Measurements from ENCODE around the gene CAST. TPM values are rescaled to one million over a fixed set of nuclear protein-coding genes. Genes with fewer than 3 reads are reported as not detected.
"Not testable (repeated sequence)": the region's sequence is repeated elsewhere in the genome, so short reads cannot be mapped to it uniquely, and the experiment has no call there.

CAST gene, protein sequence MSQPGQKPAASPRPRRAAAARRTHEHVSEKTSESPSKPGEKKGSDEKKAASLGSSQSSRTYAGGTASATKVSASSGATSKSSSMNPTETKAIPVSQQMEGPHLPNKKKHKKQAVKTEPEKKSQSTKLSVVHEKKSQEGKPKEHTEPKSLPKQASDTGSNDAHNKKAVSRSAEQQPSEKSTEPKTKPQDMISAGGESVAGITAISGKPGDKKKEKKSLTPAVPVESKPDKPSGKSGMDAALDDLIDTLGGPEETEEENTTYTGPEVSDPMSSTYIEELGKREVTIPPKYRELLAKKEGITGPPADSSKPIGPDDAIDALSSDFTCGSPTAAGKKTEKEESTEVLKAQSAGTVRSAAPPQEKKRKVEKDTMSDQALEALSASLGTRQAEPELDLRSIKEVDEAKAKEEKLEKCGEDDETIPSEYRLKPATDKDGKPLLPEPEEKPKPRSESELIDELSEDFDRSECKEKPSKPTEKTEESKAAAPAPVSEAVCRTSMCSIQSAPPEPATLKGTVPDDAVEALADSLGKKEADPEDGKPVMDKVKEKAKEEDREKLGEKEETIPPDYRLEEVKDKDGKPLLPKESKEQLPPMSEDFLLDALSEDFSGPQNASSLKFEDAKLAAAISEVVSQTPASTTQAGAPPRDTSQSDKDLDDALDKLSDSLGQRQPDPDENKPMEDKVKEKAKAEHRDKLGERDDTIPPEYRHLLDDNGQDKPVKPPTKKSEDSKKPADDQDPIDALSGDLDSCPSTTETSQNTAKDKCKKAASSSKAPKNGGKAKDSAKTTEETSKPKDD
- total RNA-seq = 100 to 1,000 TPM; 381 to 577 (median 400) TPM

DNA sequence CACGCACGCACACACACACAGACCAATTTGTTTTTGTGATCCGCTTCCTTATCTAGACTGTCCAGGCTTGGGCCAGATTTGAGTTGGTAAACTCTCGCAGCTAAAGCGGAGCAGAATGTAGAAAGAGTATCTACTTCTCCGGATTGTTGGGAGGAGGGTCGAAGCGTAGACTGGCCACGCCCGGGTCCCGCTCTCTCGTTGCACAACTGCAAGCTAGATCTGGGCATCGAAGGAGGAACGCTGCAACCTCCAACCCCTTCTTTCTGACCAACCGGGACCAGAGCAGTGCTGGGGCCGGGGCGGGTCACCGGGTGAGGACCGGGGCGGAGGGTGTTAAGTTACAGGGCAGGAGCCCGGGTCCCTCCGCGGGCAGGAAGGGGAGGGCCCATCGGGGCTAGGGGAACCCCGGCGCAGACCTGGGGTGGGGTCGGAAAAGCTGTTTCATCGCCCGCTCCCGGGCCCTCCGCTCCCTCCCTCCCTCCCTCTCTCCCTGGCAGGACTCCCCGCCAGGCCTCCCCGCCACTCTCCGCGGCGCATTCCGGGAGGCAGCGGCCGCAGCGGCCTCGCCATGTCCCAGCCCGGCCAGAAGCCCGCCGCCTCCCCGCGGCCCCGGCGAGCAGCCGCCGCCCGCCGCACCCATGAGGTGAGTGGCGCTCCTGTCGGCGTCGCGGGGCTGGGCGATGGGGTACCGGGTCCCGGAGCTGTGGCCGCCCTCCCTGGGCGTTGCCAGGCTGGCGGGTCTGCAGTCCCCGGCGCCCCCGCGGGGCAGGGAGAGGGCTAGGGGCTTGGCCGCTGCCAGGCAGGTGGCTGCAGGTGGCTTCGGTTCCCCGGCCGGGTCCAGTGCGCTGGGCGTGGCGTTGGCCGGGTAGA lies at the start of gene CAST:
Gene CAST (plus strand): TSS at position 522 of the 870 bp plus-strand sequence. CDS start 47 bp downstream, at position 569.
- peaks cover 53% of the 10 kb centered on the region for H3K4me1 ChIP-seq

DNA sequence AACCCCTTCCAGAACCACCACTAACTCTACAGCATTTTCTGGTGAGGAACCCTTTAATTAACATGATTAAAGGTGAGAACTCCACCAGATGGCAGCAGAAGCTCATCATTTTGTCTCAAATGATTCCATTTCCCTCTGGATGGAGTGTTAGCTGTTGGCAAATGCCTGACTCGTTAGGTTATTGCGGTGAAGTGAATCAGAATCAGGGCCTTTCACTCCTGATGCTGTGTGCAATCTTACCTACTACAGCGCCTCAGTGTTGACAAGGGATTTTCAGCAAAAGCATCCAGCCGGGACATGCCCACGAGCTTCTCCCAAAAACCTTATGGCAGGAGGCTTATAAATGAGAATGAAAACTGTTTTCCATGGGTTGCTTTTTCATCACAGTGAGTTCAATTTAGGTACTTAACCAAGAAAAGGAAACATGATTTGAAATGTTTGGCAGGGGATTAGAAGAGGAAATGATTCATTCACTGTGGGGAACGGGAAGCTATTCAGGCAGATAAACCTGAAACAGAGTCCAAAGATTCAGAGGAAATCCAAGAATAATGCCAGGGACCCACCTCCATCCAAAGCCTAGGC lies 48.0 kb upstream of the CAST start:
- H3K27me3 ChIP-seq = no peaks in the 10 kb centered on the region
- H3K27ac ChIP-seq = peak overlapping the region; percentile 42
- no peak for TF ChIP-seq EP300 (IDR thresholded peaks at IDR 0.05)
- TF ChIP-seq, protein P1, sequence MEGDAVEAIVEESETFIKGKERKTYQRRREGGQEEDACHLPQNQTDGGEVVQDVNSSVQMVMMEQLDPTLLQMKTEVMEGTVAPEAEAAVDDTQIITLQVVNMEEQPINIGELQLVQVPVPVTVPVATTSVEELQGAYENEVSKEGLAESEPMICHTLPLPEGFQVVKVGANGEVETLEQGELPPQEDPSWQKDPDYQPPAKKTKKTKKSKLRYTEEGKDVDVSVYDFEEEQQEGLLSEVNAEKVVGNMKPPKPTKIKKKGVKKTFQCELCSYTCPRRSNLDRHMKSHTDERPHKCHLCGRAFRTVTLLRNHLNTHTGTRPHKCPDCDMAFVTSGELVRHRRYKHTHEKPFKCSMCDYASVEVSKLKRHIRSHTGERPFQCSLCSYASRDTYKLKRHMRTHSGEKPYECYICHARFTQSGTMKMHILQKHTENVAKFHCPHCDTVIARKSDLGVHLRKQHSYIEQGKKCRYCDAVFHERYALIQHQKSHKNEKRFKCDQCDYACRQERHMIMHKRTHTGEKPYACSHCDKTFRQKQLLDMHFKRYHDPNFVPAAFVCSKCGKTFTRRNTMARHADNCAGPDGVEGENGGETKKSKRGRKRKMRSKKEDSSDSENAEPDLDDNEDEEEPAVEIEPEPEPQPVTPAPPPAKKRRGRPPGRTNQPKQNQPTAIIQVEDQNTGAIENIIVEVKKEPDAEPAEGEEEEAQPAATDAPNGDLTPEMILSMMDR (IDR thresholded peaks at IDR 0.05) = peak; percentile 19 to 47
- no peak overlapping the region for H3K4me3 ChIP-seq
- H3K36me3 ChIP-seq = no peaks in the 10 kb centered on the region
- no peaks in the 10 kb centered on the region for H3K9me3 ChIP-seq
- peaks cover 16% of the 10 kb centered on the region for H3K4me1 ChIP-seq
- 14% methylated on average over 6 of the region's 6 CpGs for WGBS
- no peak for DNase-seq (ENCODE audit: low spot score in 2 of 2)

More for the DNA sequence above, at the start of gene CAST:
- H3K36me3 ChIP-seq = no peaks in the 10 kb centered on the region
- H3K9me3 ChIP-seq = no peaks in the 10 kb centered on the region
- WGBS = under 1% methylated on average over 36 of the region's 75 CpGs
- H3K27ac ChIP-seq = peak within 1 kb of the TSS; percentile 99
- TF ChIP-seq, protein P1 (IDR thresholded peaks at IDR 0.05) = no peak
- no peak for TF ChIP-seq EP300 (IDR thresholded peaks at IDR 0.05)
- TF ChIP-seq POLR2AphosphoS5 (IDR thresholded peaks at IDR 0.05) = peak in 2 of 3 donors; percentile 86 to 87
- TF ChIP-seq POLR2A (IDR thresholded peaks at IDR 0.05) = peak in 1 of 2 donors; percentile 43
- no peaks in the 10 kb centered on the region for H3K27me3 ChIP-seq
- H3K4me3 ChIP-seq = peak within 1 kb of the TSS; percentile 96
- DNase-seq (ENCODE audit: low spot score in 2 of 2) = peak; percentile 98

DNA sequence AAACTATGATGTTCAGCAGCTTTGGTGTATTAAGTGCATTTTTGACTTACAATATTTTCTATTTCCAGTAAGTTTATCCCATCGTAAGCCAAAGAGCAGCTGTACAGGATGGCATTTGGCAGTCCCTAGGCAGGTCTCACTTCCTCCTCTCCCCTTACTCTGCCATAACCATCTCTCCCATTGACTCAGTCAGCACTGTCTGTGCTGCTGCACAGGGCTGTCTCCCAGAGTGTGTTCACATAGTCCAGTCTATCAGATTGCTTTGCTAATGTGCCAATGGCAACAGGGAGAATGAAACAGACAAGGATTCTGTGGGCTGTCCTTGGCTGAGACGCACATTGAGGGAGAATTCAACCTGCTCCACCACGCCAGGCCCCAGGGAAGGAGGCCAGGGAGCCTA lies 47.0 kb upstream of the CAST start:
- H3K4me3 ChIP-seq = no peak overlapping the region
- no peaks in the 10 kb centered on the region for H3K9me3 ChIP-seq
- peaks cover 16% of the 10 kb centered on the region for H3K4me1 ChIP-seq
- 75% methylated on average over 3 of the region's 3 CpGs for WGBS
- DNase-seq (ENCODE audit: low spot score in 2 of 2) = no peak
- H3K36me3 ChIP-seq = no peaks in the 10 kb centered on the region
- no peak overlapping the region for H3K27ac ChIP-seq
- H3K27me3 ChIP-seq = no peaks in the 10 kb centered on the region
- TF ChIP-seq, protein P1 (IDR thresholded peaks at IDR 0.05) = no peak
- TF ChIP-seq POLR2AphosphoS5 (IDR thresholded peaks at IDR 0.05) (no peak), EP300 (IDR thresholded peaks at IDR 0.05) (no peak), POLR2A (IDR thresholded peaks at IDR 0.05) (no peak)

DNA sequence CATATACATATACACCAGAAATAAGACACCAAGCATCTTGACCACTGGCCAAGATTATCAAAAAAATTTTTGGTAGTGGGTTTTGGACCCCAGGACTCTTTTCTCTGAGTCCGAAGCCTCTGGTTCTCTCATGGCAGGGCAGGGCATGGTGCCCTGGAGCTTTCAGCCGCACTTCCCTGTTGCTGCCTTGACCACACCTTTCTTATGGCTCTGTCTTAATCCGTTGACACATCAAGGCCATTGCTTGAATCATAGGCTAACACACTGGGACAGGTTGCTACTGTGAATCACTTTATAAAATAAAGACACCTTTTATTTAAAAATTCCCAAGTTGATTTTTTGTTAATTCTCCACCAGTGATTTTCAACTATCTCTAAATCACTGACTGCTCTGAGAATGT lies 45.4 kb upstream of the CAST start:
- peaks cover 16% of the 10 kb centered on the region for H3K4me1 ChIP-seq
- no peak overlapping the region for H3K4me3 ChIP-seq
- TF ChIP-seq, protein P1 (IDR thresholded peaks at IDR 0.05) = no peak
- TF ChIP-seq POLR2AphosphoS5 (IDR thresholded peaks at IDR 0.05) = no peak
- TF ChIP-seq POLR2A (IDR thresholded peaks at IDR 0.05) = no peak
- no peak for TF ChIP-seq EP300 (IDR thresholded peaks at IDR 0.05)
- H3K27me3 ChIP-seq = no peaks in the 10 kb centered on the region
- DNase-seq (ENCODE audit: low spot score in 2 of 2) = no peak
- H3K36me3 ChIP-seq = no peaks in the 10 kb centered on the region
- WGBS = 78% methylated on average over 3 of the region's 3 CpGs
- H3K9me3 ChIP-seq = no peaks in the 10 kb centered on the region
- H3K27ac ChIP-seq = no peak overlapping the region

DNA sequence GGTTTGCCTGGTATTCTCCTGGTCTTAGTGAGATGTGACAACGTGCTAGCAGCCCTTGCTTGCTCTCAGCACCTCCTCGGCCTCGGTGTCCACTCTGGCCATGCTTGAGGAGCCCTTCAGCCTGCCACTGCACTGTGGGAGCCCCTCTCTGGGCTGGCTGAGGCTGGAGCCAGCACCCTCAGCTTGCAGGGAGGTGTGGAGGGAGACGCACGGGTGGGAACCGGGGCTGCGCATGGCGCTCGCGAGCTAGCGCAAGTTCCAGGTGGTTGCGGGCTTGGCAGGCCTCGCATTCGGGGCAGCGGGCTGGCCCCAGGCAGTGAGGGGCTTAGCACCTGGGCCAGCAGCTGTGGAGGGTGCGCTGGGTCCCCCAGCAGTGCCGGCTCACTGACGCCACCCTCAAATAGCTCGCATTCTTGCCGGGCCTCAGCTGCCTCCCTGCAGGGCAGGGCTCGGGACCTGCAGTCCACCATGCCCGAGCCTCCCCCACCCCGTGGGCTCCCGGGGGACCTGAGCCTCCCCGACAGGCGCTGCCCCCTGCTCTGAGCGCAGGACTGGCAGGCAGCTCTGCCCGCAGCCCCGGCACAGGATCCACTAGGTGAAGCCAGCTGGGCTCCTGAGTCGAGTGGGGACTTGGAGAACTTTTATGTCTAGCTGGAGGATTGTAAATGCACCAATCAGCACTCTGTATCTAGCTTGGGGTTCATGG lies 43.7 kb upstream of the CAST start:
- not testable (repeated sequence) for H3K9me3 ChIP-seq; H3K27me3 ChIP-seq; H3K36me3 ChIP-seq; H3K27ac ChIP-seq; DNase-seq (ENCODE audit: low spot score in 2 of 2); H3K4me3 ChIP-seq
- WGBS = 95% methylated on average over 6 of the region's 30 CpGs
- peaks cover 18% of the 10 kb centered on the region for H3K4me1 ChIP-seq

Measured in suprapubic skin (tissue), 4 donors.